RPMI7951 (cell line): ENCODE results near the gene KRTAP4-8. TPM values are rescaled to one million over a fixed set of nuclear protein-coding genes. Genes with fewer than 3 reads are reported as not detected.
A peak's percentile ranks its signal among the peaks of the same experiment; 100 is the strongest.
"Not testable (repeated sequence)": the region's sequence is repeated elsewhere in the genome, so short reads cannot be mapped to it uniquely, and the experiment has no call there.

Source experiments
- DNase-seq: peaks from one replicate; pipeline ENCODE4 v3.0.0-alpha.2; 2012; ENCODE audit warnings: low read depth
- total RNA-seq: library from RNA; depleted of rRNA; stranded (reverse); fragments of >200 nt; shearing (Covaris generic); gene quantifications from 2 replicates; pipeline ENCODE4 v1.2.3, GENCODE V29; 2014

The KRTAP4-8 gene
- total RNA-seq, 1 experiment from 2014 or later: not detected

- DNase-seq: not testable (repeated sequence)
These were observed 10.9 kb upstream of the KRTAP4-8 start for GRCh38 chr17:41108728-41109386.

GRCh38 chr17:41107941-41108450 is 10.1 kb upstream of the KRTAP4-8 start:
- DNase-seq: peak; percentile 57

GRCh38 chr17:41105347-41105746 is 7.4 kb upstream of the KRTAP4-8 start, which contains the start of gene KRTAP4-9:
Gene KRTAP4-9 (plus strand): TSS chr17:41105389. CDS start chr17:41105389, 0 bp downstream.
- DNase-seq: not testable (repeated sequence)

GRCh38 chr17:41104386-41105038 is 6.6 kb upstream of the KRTAP4-8 start:
- DNase-seq: peak; percentile 64

GRCh38 chr17:41103896-41104295 is 6.0 kb upstream of the KRTAP4-8 start:
- DNase-seq: no peak

- DNase-seq: no peak
These were observed 3.8 kb upstream of the KRTAP4-8 start, which contains the start of gene KRTAP4-16 for GRCh38 chr17:41101586-41102259. Gene KRTAP4-16 (minus strand): TSS chr17:41102209. CDS start chr17:41102209, 0 bp downstream.

- DNase-seq: peak; percentile 89
These were observed 1.9 kb upstream of the KRTAP4-8 start for GRCh38 chr17:41099682-41100480.

GRCh38 chr17:41098481-41098880 is 539 bp upstream of the KRTAP4-8 start:
- peak; percentile 85 for DNase-seq

GRCh38 chr17:41096055-41096454 is 1.9 kb downstream of the KRTAP4-8 start:
- no peak for DNase-seq

- DNase-seq: not testable (repeated sequence)
These were observed 9.1 kb downstream of the KRTAP4-8 start for GRCh38 chr17:41088760-41089352.

GRCh38 chr17:41084100-41084856 is 13.7 kb downstream of the KRTAP4-8 start, which contains the start of gene KRTAP4-7:
Gene KRTAP4-7 (plus strand): TSS chr17:41084150. CDS start chr17:41084207, 57 bp downstream.
- not testable (repeated sequence) for DNase-seq

GRCh38 chr17:41083427-41083826 is 14.5 kb downstream of the KRTAP4-8 start:
- DNase-seq: peak; percentile 61

GRCh38 chr17:41082626-41083025 is 15.3 kb downstream of the KRTAP4-8 start:
- DNase-seq: peak; percentile 70

- DNase-seq: no peak
These were observed 21.2 kb downstream of the KRTAP4-8 start for GRCh38 chr17:41076788-41077187.

GRCh38 chr17:41073676-41074075 is 24.3 kb downstream of the KRTAP4-8 start:
- DNase-seq: no peak

- DNase-seq: no peak
These were observed 26.2 kb downstream of the KRTAP4-8 start for GRCh38 chr17:41071606-41072360.

GRCh38 chr17:41069031-41069430 is 28.9 kb downstream of the KRTAP4-8 start:
- no peak for DNase-seq

- peak; percentile 86 for DNase-seq
These were observed 30.7 kb downstream of the KRTAP4-8 start for GRCh38 chr17:41067281-41067680.
